SU-DHL-6 (cell line): Measurements from ENCODE around the gene ARHGEF3.

Source experiments
- H2AFZ ChIP-seq: fragments of 200-600 bp; sonication (generic); 2 replicates; pipeline ENCODE4 v1.6.1; 2014; ENCODE audit warnings: low read depth, mild to moderate bottlenecking, moderate library complexity, mixed read lengths, antibody characterized with exemption, low read length; ENCODE audit not compliant: severe bottlenecking
- H3F3A ChIP-seq: fragments of 200-600 bp; shearing (Covaris generic); 2 replicates; pipeline ENCODE4 v1.6.0; 2016; ENCODE audit warnings: antibody characterized with exemption, mild to moderate bottlenecking; ENCODE audit not compliant: insufficient read depth
- H3K27ac ChIP-seq: fragments of 200-600 bp; sonication (generic); 2 replicates; pipeline ENCODE4 v1.5.1; 2016; ENCODE audit warnings: low read depth, mild to moderate bottlenecking, low read length, moderate library complexity, mixed read lengths
- H3K27me3 ChIP-seq: fragments of 200-600 bp; sonication (generic), shearing (Covaris generic); 2 replicates; pipeline ENCODE4 v1.6.0; 2014; ENCODE audit warnings: mild to moderate bottlenecking, low read length
- H3K36me3 ChIP-seq: fragments of 200-600 bp; sonication (generic); 2 replicates; pipeline ENCODE4 v1.6.1; 2014; ENCODE audit warnings: mild to moderate bottlenecking, low read length, mixed read lengths
- H3K4me2 ChIP-seq: fragments of 300-600, 200-600 bp; shearing (Covaris generic), sonication (generic); 2 replicates; pipeline ENCODE4 v1.6.0; 2014; ENCODE audit warnings: low read length, low read depth, mild to moderate bottlenecking; ENCODE audit not compliant: poor library complexity, severe bottlenecking
- H3K4me3 ChIP-seq: fragments of 200-600 bp; sonication (generic); 2 replicates; pipeline ENCODE4 v1.5.1; 2014; ENCODE audit warnings: antibody characterized with exemption, low read length, mild to moderate bottlenecking, mixed read lengths; ENCODE audit not compliant: insufficient read depth, poor library complexity, severe bottlenecking
- H3K79me2 ChIP-seq: fragments of 200-600 bp; sonication (generic); 2 replicates; pipeline ENCODE4 v1.6.1; 2014; ENCODE audit warnings: mild to moderate bottlenecking, low read length, moderate library complexity; ENCODE audit not compliant: insufficient read depth
- H3K9ac ChIP-seq: fragments of 200-600 bp; sonication (generic); 2 replicates; pipeline ENCODE4 v1.7.0; 2014; ENCODE audit warnings: mild to moderate bottlenecking, low read length
- H3K9me2 ChIP-seq: fragments of 200-600 bp; sonication (generic); replicated peaks from 2 replicates; pipeline ENCODE4 v1.6.1; 2014; ENCODE audit warnings: low read length; ENCODE audit not compliant: insufficient read depth
- H3K9me3 ChIP-seq: fragments of 200-600 bp; sonication (generic); 2 replicates; pipeline ENCODE4 v1.6.1; 2014; ENCODE audit warnings: low read length, mixed read lengths; ENCODE audit not compliant: insufficient read depth
- H4K20me1 ChIP-seq: fragments of 200-600 bp; sonication (generic); 2 replicates; pipeline ENCODE4 v1.6.1; 2014; ENCODE audit warnings: low read depth, mild to moderate bottlenecking, antibody characterized with exemption, low read length, moderate library complexity, mixed read lengths
- CTCF ChIP-seq: fragments of 200-600 bp; sonication (generic); IDR thresholded peaks from one replicate; pipeline ENCODE4 v1.5.1; 2017; ENCODE audit warnings: antibody characterized with exemption, mild to moderate bottlenecking, low read length, moderate library complexity; ENCODE audit not compliant: insufficient read depth, poor library complexity, severe bottlenecking
- EZH2phosphoT487 ChIP-seq: fragments of 200-600 bp; sonication (generic), shearing (Covaris generic); conservative IDR thresholded peaks from 2 replicates; pipeline ENCODE4 v1.6.1; 2018; ENCODE audit warnings: mild to moderate bottlenecking, antibody characterized with exemption, low read length, moderate library complexity, mixed read lengths

The ARHGEF3 gene

DNA sequence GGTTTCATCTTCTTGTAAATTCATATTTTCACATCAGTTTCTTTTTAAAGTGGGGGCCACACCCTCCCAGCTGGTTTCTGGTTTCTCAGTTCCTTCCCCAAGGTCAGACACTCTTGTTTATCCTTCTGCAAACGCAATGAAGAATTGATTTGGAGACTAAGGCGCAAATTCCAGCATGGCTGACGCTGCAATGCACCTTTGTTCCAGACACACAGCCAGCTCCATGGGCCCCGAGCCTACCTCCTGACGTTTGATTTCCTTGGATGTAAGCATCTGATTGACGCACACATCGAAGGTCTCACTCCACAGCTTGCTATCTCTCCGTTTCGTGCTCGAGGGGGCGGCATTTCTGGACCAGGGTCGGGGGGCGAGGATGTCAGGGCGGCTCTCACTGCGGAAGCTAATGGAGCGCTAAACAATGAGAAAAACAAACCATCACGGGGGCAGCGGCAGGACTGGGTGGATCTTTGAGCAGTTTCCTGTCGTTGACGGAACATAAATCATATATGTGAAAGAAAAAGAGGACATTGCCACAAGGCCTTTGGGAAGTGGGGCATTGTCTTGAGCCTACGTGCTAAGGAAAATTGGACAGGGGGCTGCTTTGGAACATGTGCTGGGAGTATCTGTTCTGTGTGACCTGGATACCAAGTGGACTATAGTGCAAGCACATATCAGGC, 46.9 kb downstream of the ARHGEF3 start:
- H3K36me3 ChIP-seq: no peaks in the 10 kb centered on the region; the same call in 1 of the 2 replicates
- H3K79me2 ChIP-seq: no peaks in the 10 kb centered on the region
- TF ChIP-seq EZH2phosphoT487: no peak
- TF ChIP-seq CTCF: no peak
- H3K9ac ChIP-seq: no peak overlapping the region
- no peak overlapping the region for H3K4me2 ChIP-seq
- no peaks in the 10 kb centered on the region for H3F3A ChIP-seq
- no peaks in the 10 kb centered on the region for H4K20me1 ChIP-seq
- no peak overlapping the region for H3K27ac ChIP-seq
- no peak overlapping the region for H3K4me3 ChIP-seq
- H3K9me2 ChIP-seq: no peaks in the 10 kb centered on the region
- H3K9me3 ChIP-seq: no peaks in the 10 kb centered on the region
- H2AFZ ChIP-seq: no peak overlapping the region
- no peaks in the 10 kb centered on the region for H3K27me3 ChIP-seq

DNA sequence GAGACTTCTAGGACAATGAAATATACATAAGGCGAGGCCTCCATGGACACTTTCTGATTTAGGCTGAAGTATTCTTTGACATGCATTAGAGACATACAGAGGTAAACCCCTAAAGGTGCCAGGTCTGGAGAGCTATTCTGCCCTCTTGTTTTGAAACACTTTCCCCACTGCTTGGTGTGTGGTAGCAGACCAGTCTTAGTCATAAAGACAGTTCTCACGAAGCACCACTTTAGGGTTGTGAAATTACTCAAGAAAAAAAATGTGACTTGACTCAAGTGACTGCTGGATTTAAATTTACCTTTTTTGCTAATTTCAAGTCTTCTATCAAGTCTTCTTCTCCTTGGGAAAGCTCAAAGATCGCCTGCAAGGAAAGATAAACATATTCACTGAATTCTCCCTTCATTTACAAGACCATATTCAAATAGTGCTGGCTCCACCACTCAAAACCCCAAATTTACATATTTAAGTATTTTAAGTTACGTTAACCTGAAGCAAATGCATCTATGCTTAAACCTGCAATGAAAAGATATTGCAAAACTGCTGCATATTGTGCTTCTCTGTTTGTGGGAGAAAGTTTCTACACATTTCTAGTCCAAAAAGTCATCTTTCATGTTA, 48.4 kb downstream of the ARHGEF3 start:
- H3K36me3 ChIP-seq: no peaks in the 10 kb centered on the region; the same call in 1 of the 2 replicates
- H3K9me2 ChIP-seq: no peaks in the 10 kb centered on the region
- H3F3A ChIP-seq: no peaks in the 10 kb centered on the region
- no peak overlapping the region for H2AFZ ChIP-seq
- H3K27me3 ChIP-seq: no peaks in the 10 kb centered on the region
- H4K20me1 ChIP-seq: no peaks in the 10 kb centered on the region
- H3K9me3 ChIP-seq: no peaks in the 10 kb centered on the region
- TF ChIP-seq EZH2phosphoT487 (no peak), CTCF (no peak)
- H3K27ac ChIP-seq: no peak overlapping the region
- no peak overlapping the region for H3K9ac ChIP-seq
- no peak overlapping the region for H3K4me2 ChIP-seq
- no peak overlapping the region for H3K4me3 ChIP-seq
- no peaks in the 10 kb centered on the region for H3K79me2 ChIP-seq

DNA sequence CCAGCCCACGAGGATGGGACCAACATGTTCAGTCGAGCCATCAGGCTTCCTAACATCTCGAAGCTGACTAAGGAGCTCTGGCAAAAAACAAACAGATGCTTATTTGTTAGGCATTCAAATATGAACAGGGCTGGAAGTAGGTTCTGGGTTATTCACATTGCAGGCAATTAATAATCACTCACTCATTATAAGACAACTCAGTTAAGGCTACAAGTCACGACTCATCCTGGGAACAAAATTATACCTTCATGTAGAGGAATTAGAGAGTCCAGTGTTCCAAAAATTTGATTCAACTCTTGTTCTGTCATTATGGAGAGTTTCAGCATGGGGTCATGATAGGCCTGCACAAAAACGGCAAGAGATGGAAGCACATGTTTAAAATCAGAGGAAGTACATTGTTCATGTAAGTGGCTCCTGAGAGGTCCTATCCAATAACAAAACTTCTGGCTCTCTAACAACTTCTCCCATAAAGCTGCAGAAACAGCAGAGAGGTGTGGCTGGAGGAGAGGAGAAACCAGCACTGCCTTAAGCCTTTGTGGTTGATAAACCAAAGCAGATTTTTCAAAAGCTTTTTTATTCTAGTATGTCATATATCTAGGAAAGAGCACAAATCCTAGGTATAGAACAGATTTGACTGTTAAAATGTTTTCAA, 50.6 kb downstream of the ARHGEF3 start:
- H3K9ac ChIP-seq: no peak overlapping the region
- TF ChIP-seq EZH2phosphoT487: no peak
- no peaks in the 10 kb centered on the region for H3K9me2 ChIP-seq
- no peaks in the 10 kb centered on the region; the same call in 1 of the 2 replicates for H3K36me3 ChIP-seq
- no peak overlapping the region for H3K4me3 ChIP-seq
- no peak overlapping the region for H3K4me2 ChIP-seq
- no peak overlapping the region for H3K27ac ChIP-seq
- H3K9me3 ChIP-seq: no peaks in the 10 kb centered on the region
- no peaks in the 10 kb centered on the region for H3K79me2 ChIP-seq
- H2AFZ ChIP-seq: no peak overlapping the region
- H3K27me3 ChIP-seq: no peaks in the 10 kb centered on the region
- no peaks in the 10 kb centered on the region for H3F3A ChIP-seq
- H4K20me1 ChIP-seq: no peaks in the 10 kb centered on the region
